Measurements from ENCODE around the gene TMEM87B. TPM values are rescaled to one million over a fixed set of nuclear protein-coding genes. Genes with fewer than 3 reads are reported as not detected.

TMEM87B gene
- total and polyA plus RNA-seq, 2 of the 8 experiments (the other 6 are each of a cell fraction or from before 2014, with no cell fraction given), result 7.2 to 9.0 TPM

- TF ChIP-seq SIN3A (conservative IDR thresholded peaks at IDR 0.05 in 1 of 2, IDR thresholded peaks at IDR 0.05 in 1 of 2; ENCODE audit: low read depth in 1 of 2, low read length in 2 of 2), result no peak
Observed at GRCh38 chr2:112074506-112074905, 19.4 kb downstream of the TMEM87B start (continued).

Data from H1 (cell line).